CD14-positive monocyte (primary cell): ENCODE data around the gene OTUD3. TPM values are rescaled to one million over a fixed set of nuclear protein-coding genes. Genes with fewer than 3 reads are reported as not detected.

Experiments used
- DNase-seq, 3 donors: peaks; one replicate each; pipeline ENCODE4 v3.0.0-alpha.2; 2011 to 2022
- H2AFZ ChIP-seq: 2 replicates; pipeline ENCODE4 v1.6.0; 2012; ENCODE audit warnings: mild to moderate bottlenecking, low read depth, low read length, inconsistent platforms; ENCODE audit not compliant: insufficient read depth, poor library complexity, severe bottlenecking
- H3K27ac ChIP-seq, 2 donors: 1 replicate in 1 of 2; 2 replicates in 1 of 2; pipeline ENCODE4 v1.5.1; 2012 to 2013; ENCODE audit warnings: low read length in 2 of 2, control low read depth in 1 of 2, inconsistent platforms in 1 of 2, low read depth in 1 of 2, mild to moderate bottlenecking in 1 of 2
- H3K27me3 ChIP-seq, 2 donors: one replicate each; pipeline versions ENCODE4 v1.6.0 to v1.6.1; 2011 to 2013; ENCODE audit warnings: low read length in 2 of 2; ENCODE audit not compliant: control insufficient read depth in 2 of 2, insufficient read depth in 2 of 2
- H3K36me3 ChIP-seq, 2 donors: replicated peaks in 1 of 2; 1 replicate in 1 of 2; 2 replicates in 1 of 2; pipeline versions ENCODE4 v1.5.1 to v1.6.1; 2012 to 2013; ENCODE audit warnings: low read length in 2 of 2, control low read depth in 1 of 2, inconsistent platforms in 1 of 2, mild to moderate bottlenecking in 1 of 2; ENCODE audit not compliant: insufficient read depth in 2 of 2, control insufficient read depth in 1 of 2
- H3K4me1 ChIP-seq, 2 donors: 1 replicate in 1 of 2; 2 replicates in 1 of 2; pipeline versions ENCODE4 v1.5.1 to v1.6.1; 2012 to 2013; ENCODE audit warnings: low read length in 2 of 2, control low read depth in 1 of 2, inconsistent platforms in 1 of 2, mild to moderate bottlenecking in 1 of 2, moderate library complexity in 1 of 2; ENCODE audit not compliant: insufficient read depth in 2 of 2, control insufficient read depth in 1 of 2
- H3K4me2 ChIP-seq: replicated peaks from 2 replicates; pipeline ENCODE3; 2012; ENCODE audit warnings: low read length, moderate library complexity, mild to moderate bottlenecking; ENCODE audit not compliant: poor library complexity, severe bottlenecking; ENCODE audit errors: extremely low read depth
- H3K4me3 ChIP-seq, 3 experiments: fragments of 200-600 bp in 1 of 3; sonication (generic) in 1 of 3; replicated peaks in 1 of 3; 1 replicate in 2 of 3; 2 replicates in 1 of 3; pipeline ENCODE4 v1.5.1; 2011 to 2013; ENCODE audit warnings: low read length in 3 of 3, mild to moderate bottlenecking in 3 of 3, control low read depth in 2 of 3, low read depth in 2 of 3, inconsistent platforms in 1 of 3, moderate library complexity in 1 of 3
- H3K79me2 ChIP-seq: 2 replicates; pipeline ENCODE4 v1.6.0; 2012; ENCODE audit warnings: mild to moderate bottlenecking, control low read depth, inconsistent platforms, low read length, moderate library complexity; ENCODE audit not compliant: insufficient read depth
- H3K9ac ChIP-seq: 2 replicates; pipeline ENCODE4 v1.6.0; 2017; ENCODE audit warnings: low read length, mild to moderate bottlenecking; ENCODE audit not compliant: insufficient read depth, poor library complexity, severe bottlenecking
- H3K9me3 ChIP-seq, 2 donors: replicated peaks in 1 of 2; 1 replicate in 1 of 2; 2 replicates in 1 of 2; pipeline versions ENCODE4 v1.5.1 to v1.6.1; 2012 to 2013; ENCODE audit warnings: low read length in 2 of 2, control low read depth in 1 of 2; ENCODE audit not compliant: control insufficient read depth in 1 of 2, insufficient read depth in 1 of 2
- H4K20me1 ChIP-seq: 2 replicates; pipeline ENCODE4 v1.6.0; 2012; ENCODE audit warnings: mild to moderate bottlenecking, low read length, control low read depth, moderate library complexity; ENCODE audit not compliant: insufficient read depth
- H3K27ac Mint-ChIP-seq, 7 donors: one replicate each; pipeline ENCODE4 v1.8.0; 2020; ENCODE audit warnings: mild to moderate bottlenecking in 7 of 7, mixed read lengths in 7 of 7, moderate library complexity in 6 of 7, inconsistent platforms in 2 of 7
- H3K27me3 Mint-ChIP-seq, 3 donors: one replicate each; pipeline ENCODE4 v1.8.0; 2021 to 2022; ENCODE audit warnings: low read depth in 3 of 3, mild to moderate bottlenecking in 3 of 3, mixed read lengths in 3 of 3, moderate library complexity in 3 of 3, inconsistent platforms in 1 of 3
- H3K36me3 Mint-ChIP-seq, 2 donors: one replicate each; pipeline ENCODE4 v1.8.0; 2020; ENCODE audit warnings: mixed read lengths in 2 of 2, inconsistent platforms in 1 of 2, mild to moderate bottlenecking in 1 of 2
- H3K4me1 Mint-ChIP-seq: one replicate; pipeline ENCODE4 v1.8.0; 2020; ENCODE audit warnings: mild to moderate bottlenecking, mixed read lengths
- H3K4me3 Mint-ChIP-seq, 2 donors: one replicate each; pipeline ENCODE4 v1.8.0; 2020; ENCODE audit warnings: mild to moderate bottlenecking in 2 of 2, mixed read lengths in 2 of 2, moderate library complexity in 1 of 2
- H3K9me3 Mint-ChIP-seq, 7 donors: one replicate each; pipeline ENCODE4 v1.8.0; 2020 to 2022; ENCODE audit warnings: mixed read lengths in 7 of 7, mild to moderate bottlenecking in 6 of 7, moderate library complexity in 6 of 7, inconsistent platforms in 2 of 7
- CTCF ChIP-seq: fragments of 200-600 bp; IDR thresholded peaks from one replicate; pipeline ENCODE4 v1.8.0; 2022; ENCODE audit warnings: antibody characterized with exemption, mild to moderate bottlenecking
- WGBS: methylation state at CpG from one replicate; pipeline ENCODE4 v1.1.5; 2013; ENCODE audit warnings: missing lambda C conversion rate; ENCODE audit not compliant: insufficient coverage; 5-methylcytosine and 5-hydroxymethylcytosine counted together
- intact Hi-C, 2 donors: fragments of 100-400 bp; cut with micrococcal nuclease; formaldehyde crosslinking; loops; one replicate each; pipeline versions ENCODE4 v1.15.0 to v1.15.1; 2023
- polyA plus RNA-seq, 3 donors: library from polyadenylated mRNA; depleted of rRNA in 1 of 3; unstranded in 2 of 3; stranded (reverse) in 1 of 3; fragments of 300-500 nt in 2 of 3; fragments of >200 nt in 1 of 3; fragmentation: Illumina TruSeq in 2 of 3; gene quantifications; 1 replicate in 2 of 3; 2 replicates in 1 of 3; pipeline ENCODE4 v1.2.3, GENCODE V29; 2012 to 2021

The OTUD3 gene
- polyA plus RNA-seq, 3 donors = 0.05 to 3.8 (median 1.2) TPM

- no peaks in the 10 kb centered on the region for H3K4me1 Mint-ChIP-seq
- no peak overlapping the region for H3K4me2 ChIP-seq
- peaks cover 4 to 10% of the 10 kb centered on the region in 2 donors for H3K27me3 ChIP-seq
- no peak overlapping the region for H3K4me3 Mint-ChIP-seq
- H3K27ac ChIP-seq = no peak overlapping the region
- H3K27me3 Mint-ChIP-seq = peaks cover 8 to 28% (median 17%) of the 10 kb centered on the region in 3 donors
- H4K20me1 ChIP-seq = no peaks in the 10 kb centered on the region
- H3K79me2 ChIP-seq = no peaks in the 10 kb centered on the region
- no peak overlapping the region for H3K27ac Mint-ChIP-seq
- H2AFZ ChIP-seq = no peak overlapping the region
- intact Hi-C loops = no loop called here
- no peak for DNase-seq
- peaks cover 0 to 2% (median 0%) of the 10 kb centered on the region in 7 donors for H3K9me3 Mint-ChIP-seq
- no peaks in the 10 kb centered on the region for H3K9me3 ChIP-seq
- no peak for TF ChIP-seq CTCF
- no peak overlapping the region for H3K4me3 ChIP-seq
- H3K4me1 ChIP-seq = no peaks in the 10 kb centered on the region
- 83% methylated on average over 1 of the region's 7 CpGs for WGBS
- no peak overlapping the region for H3K9ac ChIP-seq
- H3K36me3 Mint-ChIP-seq = no peaks in the 10 kb centered on the region
- H3K36me3 ChIP-seq = no peaks in the 10 kb centered on the region
Observed at GRCh38 chr1:19850214-19850613, 32.0 kb upstream of the OTUD3 start.

- no peak overlapping the region for H2AFZ ChIP-seq
- no CpG with 5 or more reads among the region's 1 CpG for WGBS
- H3K36me3 ChIP-seq = no peaks in the 10 kb centered on the region
- peaks cover 0 to 2% (median 0%) of the 10 kb centered on the region in 7 donors for H3K9me3 Mint-ChIP-seq
- no peak overlapping the region for H3K4me3 Mint-ChIP-seq
- no peaks in the 10 kb centered on the region for H3K79me2 ChIP-seq
- no peaks in the 10 kb centered on the region for H4K20me1 ChIP-seq
- H3K27me3 ChIP-seq = peaks cover 2 to 5% of the 10 kb centered on the region in 2 donors
- H3K27ac Mint-ChIP-seq = no peak overlapping the region
- intact Hi-C loops = no loop called here
- H3K9me3 ChIP-seq = no peaks in the 10 kb centered on the region
- TF ChIP-seq CTCF = no peak
- no peak overlapping the region for H3K4me3 ChIP-seq
- H3K4me1 ChIP-seq = no peaks in the 10 kb centered on the region
- H3K36me3 Mint-ChIP-seq = no peaks in the 10 kb centered on the region
- H3K27ac ChIP-seq = no peak overlapping the region
- H3K27me3 Mint-ChIP-seq = peaks cover 5 to 25% (median 9%) of the 10 kb centered on the region in 3 donors
- H3K4me2 ChIP-seq = no peak overlapping the region
- no peak for DNase-seq
- H3K4me1 Mint-ChIP-seq = no peaks in the 10 kb centered on the region
- no peak overlapping the region for H3K9ac ChIP-seq
Observed at GRCh38 chr1:19852036-19852435, 30.2 kb upstream of the OTUD3 start.
